Measurements from ENCODE around the gene STS.

STS gene

GRCh38 chrX:7147413-7147977, at the start of gene STS:
Gene STS (plus strand): TSS chrX:7147712. CDS start chrX:7253200, 105,488 bp downstream.
- DNase-seq (ENCODE audit: insufficient read length, low spot score), result no peak
- no peak for FAIRE-seq

DNA sequence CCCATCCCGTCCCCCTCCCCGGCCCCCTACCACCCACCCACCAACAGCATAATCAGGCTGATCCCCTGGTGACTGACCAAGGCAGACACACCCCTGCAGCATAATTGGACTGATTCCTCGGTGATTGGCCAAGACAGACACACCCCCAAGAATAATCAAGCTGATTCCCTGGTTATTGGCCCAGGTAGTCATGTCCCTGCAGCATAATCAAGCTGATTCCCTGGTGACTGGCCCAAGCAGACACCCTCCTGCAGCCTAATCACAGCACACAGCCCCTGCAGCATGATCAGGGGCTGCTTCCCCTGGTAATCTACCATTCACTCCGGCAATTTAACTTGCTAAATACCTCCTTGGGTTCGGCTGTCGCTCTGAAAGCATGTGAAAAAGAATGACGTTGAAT, 47.5 kb upstream of the STS start:
- FAIRE-seq, result no peak

GRCh38 chrX:7102119-7102518, 45.4 kb upstream of the STS start:
- FAIRE-seq (no peak), DNase-seq (ENCODE audit: insufficient read length, low spot score) (no peak)

More for the DNA sequence above, 47.5 kb upstream of the STS start:
- DNase-seq (ENCODE audit: insufficient read length, low spot score), result no peak

- FAIRE-seq (no peak), DNase-seq (ENCODE audit: insufficient read length, low spot score) (no peak)
These were observed 40.9 kb upstream of the STS start for GRCh38 chrX:7106649-7107048.

- DNase-seq (ENCODE audit: insufficient read length, low spot score), result no peak
- FAIRE-seq, result no peak
These were observed 39.5 kb upstream of the STS start for GRCh38 chrX:7108030-7108429.

DNA sequence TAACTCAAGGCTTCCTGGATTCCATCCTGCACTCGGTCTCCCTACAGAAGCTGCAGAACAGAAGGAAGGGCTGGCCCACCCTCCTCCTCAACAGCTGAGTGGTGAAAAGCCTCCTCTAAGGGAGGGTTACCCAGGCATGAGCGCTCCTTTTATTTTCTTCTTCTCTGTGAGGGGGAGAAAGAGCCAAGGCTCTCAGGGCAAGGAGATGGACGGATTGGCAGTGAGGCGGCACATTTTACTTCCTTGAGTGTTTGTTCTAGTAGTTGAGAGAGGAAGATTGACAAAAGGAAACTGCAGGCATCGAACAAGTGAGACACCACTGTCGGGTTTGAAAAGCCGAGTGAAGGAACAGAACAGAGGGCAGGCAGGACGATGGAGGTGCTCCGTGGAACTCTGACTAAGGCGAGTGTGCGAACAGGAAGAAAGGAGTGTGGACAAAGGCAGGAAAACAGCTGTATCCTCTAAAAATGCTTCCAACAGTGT, 38.4 kb upstream of the STS start:
- FAIRE-seq (no peak), DNase-seq (ENCODE audit: insufficient read length, low spot score) (no peak)

DNA sequence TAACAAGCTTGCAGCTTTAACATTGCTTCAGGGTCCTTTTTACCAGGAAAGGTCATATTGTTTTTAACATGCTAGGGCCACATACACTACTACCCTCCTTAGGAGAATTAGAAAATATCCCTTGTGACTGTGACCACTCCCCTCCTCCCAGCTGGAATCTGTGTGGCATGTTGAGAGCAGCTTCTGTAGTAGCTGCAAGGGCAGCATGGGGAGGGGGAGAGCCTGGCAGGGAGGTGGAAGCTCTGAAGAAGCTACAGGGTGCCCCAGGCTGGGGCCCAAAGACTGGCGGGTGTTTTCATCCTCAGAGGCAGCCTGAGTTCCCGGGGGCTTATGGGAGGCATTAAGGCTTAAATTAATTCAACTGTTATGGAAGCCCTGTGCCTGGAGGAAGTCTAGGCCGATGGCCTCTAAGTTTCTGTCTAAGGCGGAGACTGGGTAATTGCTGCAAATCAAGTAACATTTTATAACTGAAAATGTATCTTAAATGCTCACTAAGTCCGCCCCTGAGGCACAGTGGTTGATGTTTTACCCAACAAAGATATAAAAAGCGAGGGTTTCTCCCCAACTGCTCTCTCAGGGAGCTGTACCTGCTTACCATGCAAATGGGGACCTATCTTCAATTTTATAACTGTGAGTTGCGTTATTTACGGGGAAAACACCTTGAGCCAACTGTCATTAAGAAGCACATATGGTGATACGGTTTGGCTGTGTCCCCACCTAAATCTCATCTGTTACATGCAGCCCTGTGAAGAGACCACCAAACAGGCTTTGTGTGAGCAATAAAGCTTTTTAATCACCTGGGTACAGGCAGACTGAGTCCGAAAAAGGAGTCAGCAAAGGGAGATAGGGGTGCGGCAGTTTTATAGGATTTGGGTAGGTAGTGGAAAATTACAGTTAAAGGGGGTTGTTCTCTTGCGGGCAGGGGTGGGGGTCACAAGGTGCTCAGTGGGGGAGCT, 37.4 kb upstream of the STS start:
- DNase-seq (ENCODE audit: insufficient read length, low spot score) (no peak), FAIRE-seq (no peak)

DNA sequence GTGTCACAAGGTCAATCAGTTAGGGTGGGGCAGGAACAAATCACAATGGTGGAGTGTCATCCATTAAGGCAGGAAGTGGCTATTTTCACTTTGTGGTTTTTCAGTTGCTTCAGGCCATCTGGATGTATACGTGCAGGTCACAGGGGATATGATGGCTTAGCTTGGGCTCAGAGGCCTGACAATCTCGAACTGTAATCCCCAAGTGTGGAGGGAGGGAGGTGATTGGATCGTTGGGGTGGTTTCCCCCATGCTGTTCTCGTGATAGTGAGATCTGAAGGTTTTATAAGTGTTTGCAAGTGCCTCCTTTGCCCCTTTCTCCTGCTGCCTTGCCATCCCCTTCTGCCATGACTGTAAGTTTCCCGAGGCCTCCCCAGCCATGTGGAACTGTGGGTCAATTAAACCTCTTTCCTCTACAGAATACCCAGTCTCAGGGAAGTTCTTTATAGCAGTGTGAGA, 36.7 kb upstream of the STS start:
- FAIRE-seq, result no peak
- no peak for DNase-seq (ENCODE audit: insufficient read length, low spot score)

- FAIRE-seq, result no peak
These were observed 36.0 kb upstream of the STS start for GRCh38 chrX:7111518-7111917.

GRCh38 chrX:7112071-7112470, 35.4 kb upstream of the STS start:
- FAIRE-seq, result no peak
- DNase-seq (ENCODE audit: insufficient read length, low spot score), result no peak

More at GRCh38 chrX:7111518-7111917, 36.0 kb upstream of the STS start:
- DNase-seq (ENCODE audit: insufficient read length, low spot score), result no peak

DNA sequence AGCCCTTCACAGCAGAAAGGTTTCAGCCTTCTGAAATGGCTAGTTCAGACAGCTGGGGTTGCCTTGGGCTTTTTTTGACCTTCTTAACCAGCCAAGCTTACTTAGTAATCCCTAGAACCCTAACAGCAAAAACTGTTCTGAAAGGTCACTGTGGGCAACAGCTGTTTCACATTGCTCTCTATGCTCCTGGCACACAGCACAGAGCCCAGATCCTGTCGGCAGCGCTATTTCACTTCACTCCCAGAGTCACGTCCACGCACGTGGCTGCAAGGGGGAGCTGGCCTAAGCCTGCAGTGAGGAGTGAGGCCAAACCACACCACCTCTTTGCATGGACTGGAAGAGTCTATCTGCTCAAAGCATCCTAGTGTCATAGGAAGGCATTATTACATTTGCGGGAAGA, 32.0 kb upstream of the STS start:
- FAIRE-seq, result no peak
- DNase-seq (ENCODE audit: insufficient read length, low spot score), result no peak

GRCh38 chrX:7116081-7116480, 31.4 kb upstream of the STS start:
- DNase-seq (ENCODE audit: insufficient read length, low spot score), result no peak
- FAIRE-seq, result no peak

GRCh38 chrX:7117587-7117986, 29.9 kb upstream of the STS start:
- DNase-seq (ENCODE audit: insufficient read length, low spot score) (no peak), FAIRE-seq (no peak)

DNA sequence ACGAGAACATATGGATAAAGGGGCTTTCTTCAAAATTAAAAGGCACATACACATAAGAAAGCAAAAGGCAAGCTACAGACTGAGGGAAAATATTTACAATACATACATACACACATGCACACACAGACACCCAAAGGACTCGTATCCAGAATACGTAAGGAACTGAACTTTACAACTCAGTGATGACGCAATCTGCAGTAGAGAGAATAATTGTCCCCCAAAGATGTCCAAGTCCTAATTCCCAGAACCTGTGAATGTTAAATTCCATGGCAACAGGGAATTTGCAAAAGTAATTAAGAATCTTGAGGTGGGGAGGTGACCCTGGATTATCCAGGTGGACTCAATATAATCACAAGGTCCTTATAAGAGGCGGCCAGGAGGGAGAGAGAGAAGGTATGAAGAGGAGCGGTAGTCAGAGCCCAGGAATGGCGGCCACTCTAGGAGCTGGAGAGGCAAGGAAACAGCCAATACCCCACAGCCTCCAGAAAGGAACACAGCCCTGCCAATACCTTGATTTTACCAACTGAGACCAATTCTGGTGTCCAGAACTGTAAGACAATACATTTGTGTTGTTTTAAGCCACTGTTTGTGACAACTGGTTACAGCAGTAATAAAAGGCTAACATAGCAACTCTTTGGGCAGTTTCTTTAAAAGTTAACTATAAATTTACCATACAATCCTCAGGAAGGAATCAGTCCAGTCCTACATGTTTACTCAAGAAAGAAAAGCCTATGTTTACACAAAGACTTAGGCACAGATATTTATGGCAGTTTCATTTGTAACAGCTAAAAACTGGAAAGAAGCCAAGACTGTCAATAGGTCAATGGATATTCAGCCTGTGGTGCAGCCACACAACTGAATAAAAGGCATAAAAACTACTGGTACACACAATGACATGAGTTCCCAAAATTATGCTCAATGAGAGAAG, 27.3 kb upstream of the STS start:
- FAIRE-seq (no peak), DNase-seq (ENCODE audit: insufficient read length, low spot score) (no peak)

- no peak for FAIRE-seq
These were observed 26.7 kb upstream of the STS start for GRCh38 chrX:7120878-7121219.

DNA sequence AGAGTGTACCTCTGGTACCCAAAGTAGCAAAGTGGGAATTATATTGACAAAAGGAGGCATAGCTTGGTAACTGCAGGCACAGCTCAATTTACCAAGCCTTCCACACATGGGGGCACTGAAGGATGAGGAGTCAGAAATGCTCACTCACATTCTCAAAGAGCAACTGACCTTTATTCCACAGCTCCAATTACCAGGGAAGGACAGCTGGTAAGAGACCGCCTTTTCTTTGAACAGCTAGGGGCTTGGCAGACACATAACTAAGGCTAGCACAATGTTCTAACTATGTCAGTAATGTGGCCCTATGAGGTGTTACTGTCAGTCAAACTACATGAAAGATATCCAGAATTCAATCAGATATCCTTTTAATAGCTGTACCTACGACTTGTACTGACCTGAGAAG, 20.5 kb upstream of the STS start:
- no peak for FAIRE-seq
- no peak for DNase-seq (ENCODE audit: insufficient read length, low spot score)

More at GRCh38 chrX:7120878-7121219, 26.7 kb upstream of the STS start:
- no peak for DNase-seq (ENCODE audit: insufficient read length, low spot score)

GRCh38 chrX:7131621-7132020, 15.9 kb upstream of the STS start:
- DNase-seq (ENCODE audit: insufficient read length, low spot score) (no peak), FAIRE-seq (no peak)

DNA sequence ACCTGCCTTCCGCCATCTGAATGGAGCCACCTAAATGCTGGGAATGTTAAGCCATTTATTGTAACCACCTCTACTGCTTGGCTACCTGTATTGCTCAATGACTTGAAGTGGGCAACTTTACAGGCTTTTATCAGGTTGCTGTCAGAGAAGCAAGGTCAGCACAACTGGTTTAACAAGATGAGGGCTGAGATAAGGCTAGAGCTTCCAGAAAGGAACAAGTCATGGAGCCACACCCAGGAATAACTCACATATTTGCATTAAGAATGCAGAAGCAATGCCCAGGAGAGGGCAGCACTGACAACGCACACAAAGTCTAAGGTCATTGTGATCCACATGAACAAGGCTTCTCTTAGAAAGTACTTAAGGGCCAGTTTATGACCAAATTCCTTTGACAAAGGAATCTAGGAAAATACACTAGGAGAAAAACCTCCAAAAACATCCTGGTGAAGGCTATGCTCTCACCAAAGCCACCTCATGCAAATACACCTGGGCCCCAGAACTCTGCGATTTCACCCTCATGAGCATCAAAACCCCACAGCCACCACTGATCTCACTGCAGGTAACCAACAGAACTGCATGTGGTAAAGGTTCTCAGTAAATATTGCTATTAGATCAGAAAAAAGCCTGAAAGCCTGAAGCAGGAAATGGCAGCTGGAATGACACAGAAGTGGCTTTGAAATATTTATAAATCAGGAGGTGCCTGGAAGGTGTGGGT, 15.0 kb upstream of the STS start:
- FAIRE-seq (no peak), DNase-seq (ENCODE audit: insufficient read length, low spot score) (peak; percentile 47)

DNA sequence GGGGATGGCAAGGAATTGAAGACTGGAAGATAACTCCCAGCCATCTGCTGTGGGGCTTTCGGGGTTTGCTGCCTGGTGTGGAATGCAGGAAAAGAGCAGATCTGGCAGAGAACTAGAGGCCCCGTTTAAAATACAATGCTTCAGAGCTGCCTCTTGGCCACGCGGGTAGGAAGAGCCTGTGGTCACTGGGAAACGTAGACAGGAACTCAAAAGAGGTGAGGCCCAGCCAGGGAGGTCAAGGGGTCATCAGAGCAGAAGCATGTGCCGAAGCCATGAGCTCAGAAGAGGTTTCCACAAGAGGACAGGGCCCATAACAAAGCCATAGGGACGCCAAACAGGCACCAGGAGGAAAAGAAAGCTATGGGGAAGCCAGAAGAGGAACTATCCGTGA, 14.5 kb upstream of the STS start:
- FAIRE-seq, result no peak

DNA sequence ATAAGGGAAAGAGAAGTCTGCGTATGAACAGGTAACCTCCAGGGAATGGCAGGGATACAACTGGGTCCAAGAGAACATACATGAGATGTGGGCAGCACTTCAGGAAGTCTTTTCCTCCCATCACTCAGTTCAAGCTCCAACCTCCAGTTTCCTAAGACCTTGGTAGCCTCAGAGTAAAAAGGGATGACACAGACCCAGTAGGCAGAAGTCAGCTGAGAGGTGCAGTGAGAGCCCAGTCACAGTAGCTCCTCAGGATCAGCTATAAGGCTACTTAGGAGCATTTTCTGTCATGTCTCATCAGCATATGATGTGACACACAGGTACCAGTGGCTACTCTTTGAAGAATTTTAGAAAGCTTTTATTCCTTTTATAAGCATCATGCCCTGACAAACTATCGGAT, 12.5 kb upstream of the STS start:
- no peak for DNase-seq (ENCODE audit: insufficient read length, low spot score)
- no peak for FAIRE-seq

More for the DNA sequence above, 14.5 kb upstream of the STS start:
- DNase-seq (ENCODE audit: insufficient read length, low spot score), result no peak
